Omental fat pad (tissue), 4 donors: ENCODE measurements around the gene TRAPPC5. TPM values are rescaled to one million over a fixed set of nuclear protein-coding genes. Genes with fewer than 3 reads are reported as not detected.

ENCODE experiments used
- ATAC-seq: fragments of 150-250 bp; one replicate; pipeline ENCODE4 v1.9.1; 2016; ENCODE audit warnings: mild to moderate bottlenecking, moderate library complexity; ENCODE audit not compliant: low FRiP score
- DNase-seq: peaks from one replicate; pipeline ENCODE4 v3.0.0-alpha.2; 2019; ENCODE audit warnings: low spot score
- total RNA-seq, 4 donors: library from RNA; depleted of rRNA; stranded (reverse); fragments of >200 nt; gene quantifications; one replicate each; pipeline ENCODE4 v1.1.0, GENCODE V29; 2016
- TF ChIP-seq, protein P1 (sequence below), 3 donors: fragments of 450-650 bp; IDR thresholded peaks; one replicate each; pipeline ENCODE4 v1.5.1; 2016 to 2017; ENCODE audit warnings: antibody characterized with exemption in 3 of 3, mild to moderate bottlenecking in 3 of 3, moderate library complexity in 2 of 3

TRAPPC5 gene
- 10 to 100 TPM; 54.1 to 83.6 (median 76.7) TPM for total RNA-seq

DNA sequence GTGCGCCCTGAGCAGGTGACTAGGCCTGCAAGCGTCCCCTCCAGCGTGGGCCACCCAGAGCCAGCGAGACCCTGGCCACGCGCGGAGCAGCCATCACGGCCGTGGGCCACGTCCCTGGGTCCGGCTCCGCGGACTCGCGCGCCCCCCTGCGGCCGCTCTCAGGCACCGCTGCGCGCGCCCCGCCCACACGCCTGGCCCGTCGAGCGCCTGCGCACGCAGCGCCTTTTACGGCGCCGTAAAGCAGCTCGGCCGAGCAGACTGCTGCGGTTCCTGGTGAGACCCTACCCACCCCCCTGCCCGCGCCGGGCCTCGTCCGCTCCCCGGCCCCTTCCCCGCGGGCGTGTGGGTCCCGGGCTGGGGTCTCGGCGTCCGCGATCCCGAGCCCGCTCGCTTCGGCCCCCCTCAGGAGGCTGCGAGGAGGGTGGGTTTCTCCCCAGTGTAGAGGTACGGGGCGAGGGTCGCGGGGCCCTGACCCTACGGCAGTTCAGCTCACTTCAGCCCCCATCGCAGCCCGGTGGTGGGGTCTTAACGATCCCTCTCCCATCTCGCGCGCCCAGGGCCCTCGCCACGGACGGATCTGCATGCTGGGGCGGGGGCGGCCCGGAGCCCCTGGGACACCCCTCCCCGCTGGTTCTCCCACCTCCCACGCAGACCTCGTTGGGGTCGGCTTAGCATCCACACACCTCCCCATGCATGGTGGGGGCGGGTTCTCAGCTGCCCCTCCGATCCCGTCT is at the start of gene TRAPPC5:
Gene TRAPPC5, plus strand, starts transcription at position 228 of the 734 bp plus-strand sequence. CDS start 1,421 bp downstream, outside the sequence.
- ATAC-seq (peak; percentile 85), DNase-seq (peak; percentile 70)
- TF ChIP-seq, protein P1, sequence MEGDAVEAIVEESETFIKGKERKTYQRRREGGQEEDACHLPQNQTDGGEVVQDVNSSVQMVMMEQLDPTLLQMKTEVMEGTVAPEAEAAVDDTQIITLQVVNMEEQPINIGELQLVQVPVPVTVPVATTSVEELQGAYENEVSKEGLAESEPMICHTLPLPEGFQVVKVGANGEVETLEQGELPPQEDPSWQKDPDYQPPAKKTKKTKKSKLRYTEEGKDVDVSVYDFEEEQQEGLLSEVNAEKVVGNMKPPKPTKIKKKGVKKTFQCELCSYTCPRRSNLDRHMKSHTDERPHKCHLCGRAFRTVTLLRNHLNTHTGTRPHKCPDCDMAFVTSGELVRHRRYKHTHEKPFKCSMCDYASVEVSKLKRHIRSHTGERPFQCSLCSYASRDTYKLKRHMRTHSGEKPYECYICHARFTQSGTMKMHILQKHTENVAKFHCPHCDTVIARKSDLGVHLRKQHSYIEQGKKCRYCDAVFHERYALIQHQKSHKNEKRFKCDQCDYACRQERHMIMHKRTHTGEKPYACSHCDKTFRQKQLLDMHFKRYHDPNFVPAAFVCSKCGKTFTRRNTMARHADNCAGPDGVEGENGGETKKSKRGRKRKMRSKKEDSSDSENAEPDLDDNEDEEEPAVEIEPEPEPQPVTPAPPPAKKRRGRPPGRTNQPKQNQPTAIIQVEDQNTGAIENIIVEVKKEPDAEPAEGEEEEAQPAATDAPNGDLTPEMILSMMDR (IDR thresholded peaks at IDR 0.05) = peak in 2 of 3 donors; percentile 62 to 77

DNA sequence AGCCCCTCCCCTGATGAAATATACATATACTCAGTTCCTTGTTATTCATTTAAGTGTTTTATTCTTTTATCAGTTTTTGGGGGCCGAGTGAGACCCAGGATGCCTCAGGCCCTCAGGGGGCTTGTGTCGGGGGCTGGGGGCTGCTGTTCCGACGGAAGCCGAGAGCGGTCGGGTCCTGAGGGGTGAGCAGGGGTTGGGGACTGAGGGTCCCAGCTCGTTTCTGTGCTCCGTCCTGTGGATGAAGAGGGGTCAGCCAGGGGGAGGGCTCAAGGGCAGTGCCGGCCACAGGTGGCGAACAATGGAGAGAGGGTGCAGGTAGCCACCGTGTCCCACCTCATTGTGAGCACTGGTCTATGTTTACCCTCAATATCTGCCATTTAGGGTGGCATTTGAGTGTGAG is 49.1 kb upstream of the TRAPPC5 start:
- no peak for DNase-seq
- no peak for ATAC-seq
- TF ChIP-seq, protein P1 (IDR thresholded peaks at IDR 0.05) = no peak

DNA sequence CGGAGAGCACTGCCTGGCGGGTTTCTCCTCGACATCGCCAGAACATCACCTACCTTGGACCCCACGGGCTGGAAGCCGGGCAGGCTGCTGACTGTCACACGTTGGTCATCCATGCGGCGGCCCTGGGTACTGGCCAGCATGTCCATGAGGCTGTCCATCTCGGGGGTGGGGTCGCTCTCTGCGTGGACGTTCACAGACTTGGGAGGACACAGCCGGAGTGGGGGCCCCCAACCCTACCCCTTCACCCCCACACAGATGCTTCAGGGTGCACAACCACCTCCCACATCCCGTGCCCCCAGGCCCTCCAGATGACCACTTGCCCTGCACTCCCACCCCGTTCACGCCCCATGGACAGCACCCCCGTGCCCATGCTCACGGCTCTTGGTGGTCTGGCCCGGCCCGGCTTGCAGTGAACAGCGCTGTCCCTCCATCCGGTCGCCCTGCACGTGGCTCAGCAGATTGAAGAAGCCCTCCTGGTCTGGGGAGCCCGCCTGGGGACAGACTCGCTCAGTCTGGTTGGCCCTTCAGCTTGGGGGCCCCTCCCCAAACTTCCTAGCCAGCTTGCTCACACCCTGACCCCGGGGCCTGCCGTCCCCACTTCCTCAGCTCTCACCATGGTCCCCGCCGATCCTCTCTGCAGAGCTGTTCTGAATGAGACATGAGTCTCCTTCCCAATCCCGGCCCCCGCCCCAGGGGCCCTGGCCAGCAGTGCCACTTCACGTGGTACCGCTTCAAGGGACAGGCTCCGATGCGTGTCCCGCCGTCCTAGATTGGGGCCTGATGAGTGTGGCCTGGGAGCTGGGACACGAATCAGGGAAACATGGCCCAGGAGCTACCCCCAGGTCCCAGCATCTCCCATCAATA is 48.1 kb upstream of the TRAPPC5 start:
- ATAC-seq = no peak
- DNase-seq = no peak

DNA sequence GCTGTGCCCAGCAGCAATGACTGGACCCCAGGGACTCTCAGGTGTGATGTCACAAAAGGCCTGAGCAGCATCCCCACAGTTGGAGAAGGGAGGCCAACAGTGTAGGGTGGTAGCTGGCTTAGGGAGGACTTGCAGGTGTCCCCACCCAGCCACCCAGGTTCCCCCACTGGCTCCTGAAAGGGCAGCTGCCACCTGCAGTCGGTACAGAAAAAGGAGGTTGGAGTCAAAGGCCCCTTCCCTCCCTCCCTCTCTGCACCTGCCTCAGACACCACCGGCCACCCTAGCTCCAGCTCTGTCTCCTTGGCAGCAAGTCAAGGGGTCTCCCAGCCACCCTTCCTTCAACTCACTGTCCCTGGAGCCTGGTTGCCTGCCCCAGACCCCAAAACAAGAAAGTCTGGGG is 46.9 kb upstream of the TRAPPC5 start, which contains the start of gene PCP2:
Gene PCP2, minus strand, starts transcription at position 22 of the 400 bp plus-strand sequence. CDS start 262 bp downstream, outside the sequence.
- TF ChIP-seq, protein P1 (IDR thresholded peaks at IDR 0.05) = no peak
- ATAC-seq = no peak

More for the DNA sequence above, 48.1 kb upstream of the TRAPPC5 start:
- TF ChIP-seq, protein P1 (IDR thresholded peaks at IDR 0.05) = no peak

DNA sequence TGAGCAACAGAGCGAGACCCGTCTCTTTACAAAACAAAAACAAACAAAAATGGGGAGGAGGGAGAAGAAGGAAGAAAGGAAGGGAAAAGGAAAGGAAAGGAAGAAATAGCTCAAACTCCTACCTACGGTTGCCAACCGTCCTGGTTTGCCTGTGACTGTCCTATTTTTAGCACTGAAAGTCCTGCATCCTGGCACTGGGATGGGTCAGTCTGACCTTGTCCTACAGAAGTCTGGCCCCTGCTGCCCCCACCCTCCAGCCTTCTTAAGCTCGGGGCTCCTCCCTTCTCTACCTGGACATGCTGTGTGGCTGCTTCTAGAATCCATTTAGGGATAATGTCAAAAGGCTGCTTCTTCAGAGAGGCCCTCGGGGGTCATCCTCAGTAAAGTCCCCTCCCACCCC is 45.0 kb upstream of the TRAPPC5 start:
- ATAC-seq = no peak
- TF ChIP-seq, protein P1 (IDR thresholded peaks at IDR 0.05) = no peak
- no peak for DNase-seq

More for the DNA sequence above, 46.9 kb upstream of the TRAPPC5 start, which contains the start of gene PCP2:
- DNase-seq = no peak

DNA sequence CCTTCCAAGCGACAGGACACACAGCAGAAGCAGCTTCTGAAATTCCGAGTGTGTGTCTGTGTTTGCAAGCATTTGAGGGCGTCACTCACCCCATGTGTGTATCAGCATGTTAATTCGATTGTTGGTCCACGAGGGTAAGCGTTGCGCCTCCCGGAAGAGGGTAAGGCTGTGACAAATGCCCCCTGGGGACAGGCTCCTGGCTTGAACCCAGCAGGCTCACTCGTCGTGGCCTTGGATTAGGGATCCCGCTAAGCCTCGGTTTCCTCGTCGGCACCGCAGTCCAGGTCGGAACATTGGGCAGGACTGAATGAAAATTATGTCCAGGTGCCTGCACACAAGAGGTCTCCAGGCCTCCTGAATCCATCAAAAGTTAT is 44.3 kb upstream of the TRAPPC5 start:
- TF ChIP-seq, protein P1 (IDR thresholded peaks at IDR 0.05) = no peak
- ATAC-seq = no peak
- no peak for DNase-seq
